CD4-positive, CD25-positive, alpha-beta regulatory T cell (primary cell): ENCODE results near the gene PDE6H. TPM values are rescaled to one million over a fixed set of nuclear protein-coding genes. Genes with fewer than 3 reads are reported as not detected.

Experiments
- ATAC-seq, 2 donors: fragments of 150-1000 bp; cut with Tn5 transposase; one replicate each; pipeline ENCODE4 v1.10.0; 2021; ENCODE audit warnings: low read depth in 2 of 2, moderate number of reproducible peaks in 2 of 2, moderate library complexity in 1 of 2
- DNase-seq, 3 donors: peaks; one replicate each; pipeline versions ENCODE4 v3.0.0 to v3.0.0-alpha.2; 2012 to 2022; ENCODE audit warnings: mixed read lengths in 1 of 3
- H3K27ac ChIP-seq: one replicate; pipeline ENCODE4 v1.7.0; 2013; ENCODE audit warnings: mild to moderate bottlenecking, low read length; ENCODE audit not compliant: insufficient read depth, poor library complexity, severe bottlenecking
- H3K27me3 ChIP-seq: one replicate; pipeline ENCODE4 v1.7.0; 2013; ENCODE audit warnings: low read length; ENCODE audit not compliant: control insufficient read depth, insufficient read depth
- H3K36me3 ChIP-seq: one replicate; pipeline ENCODE4 v1.7.0; 2013; ENCODE audit warnings: mild to moderate bottlenecking, low read length, moderate library complexity; ENCODE audit not compliant: control insufficient read depth, insufficient read depth
- H3K4me1 ChIP-seq: 2 replicates; pipeline ENCODE4 v1.7.0; 2013; ENCODE audit warnings: mild to moderate bottlenecking, low read length; ENCODE audit not compliant: insufficient read depth, control insufficient read depth, poor library complexity, severe bottlenecking
- H3K4me3 ChIP-seq: one replicate; pipeline ENCODE4 v1.7.0; 2013; ENCODE audit warnings: low read depth, mild to moderate bottlenecking, low read length, moderate library complexity
- H3K9me3 ChIP-seq, 2 experiments: 1 replicate in 1 of 2; 2 replicates in 1 of 2; pipeline ENCODE4 v1.7.0; 2013; ENCODE audit warnings: low read length in 2 of 2, mild to moderate bottlenecking in 1 of 2, moderate library complexity in 1 of 2; ENCODE audit not compliant: control insufficient read depth in 2 of 2
- H3K27ac Mint-ChIP-seq, 3 donors: one replicate each; pipeline ENCODE4 v1.8.0; 2020 to 2022; ENCODE audit warnings: mild to moderate bottlenecking in 3 of 3, mixed read lengths in 3 of 3, moderate library complexity in 2 of 3
- H3K27me3 Mint-ChIP-seq: one replicate; pipeline ENCODE4 v1.8.0; 2022; ENCODE audit warnings: mild to moderate bottlenecking, mixed read lengths
- H3K36me3 Mint-ChIP-seq: one replicate; pipeline ENCODE4 v1.8.0; 2020; ENCODE audit warnings: mixed read lengths
- H3K4me1 Mint-ChIP-seq, 4 donors: one replicate each; pipeline ENCODE4 v1.8.0; 2020 to 2022; ENCODE audit warnings: mixed read lengths in 4 of 4, mild to moderate bottlenecking in 1 of 4
- H3K4me3 Mint-ChIP-seq, 4 donors: one replicate each; pipeline ENCODE4 v1.8.0; 2020 to 2022; ENCODE audit warnings: mild to moderate bottlenecking in 4 of 4, mixed read lengths in 4 of 4, moderate library complexity in 3 of 4
- H3K9me3 Mint-ChIP-seq, 7 donors: one replicate each; pipeline ENCODE4 v1.8.0; 2020 to 2022; ENCODE audit warnings: mixed read lengths in 7 of 7, mild to moderate bottlenecking in 3 of 7, moderate library complexity in 2 of 7
- polyA plus RNA-seq, 4 donors: library from polyadenylated mRNA; unstranded; fragments of 300-500 nt; fragmentation: Illumina TruSeq; gene quantifications; one replicate each; pipeline ENCODE4 v1.2.3, GENCODE V29; 2021
- total RNA-seq: library from RNA; stranded (reverse); gene quantifications from one replicate; pipeline ENCODE4 v1.2.3, GENCODE V29; 2022

Gene PDE6H
- total and polyA plus RNA-seq, 5 donors from 2014 or later, result not detected

GRCh38 chr12:15005064-15005463 lies 32.2 kb downstream of the PDE6H start:
- Mint-ChIP-seq H3K4me3 (no peak overlapping the region), H3K36me3 (no peaks in the 10 kb centered on the region), H3K4me1 (no peaks in the 10 kb centered on the region), H3K27me3 (peaks cover 80% of the 10 kb centered on the region), H3K27ac (no peak overlapping the region), H3K9me3 (peaks cover 0 to 2% (median 0%) of the 10 kb centered on the region in 7 donors)
- Histone ChIP-seq H3K36me3 (no peaks in the 10 kb centered on the region), H3K27me3 (peaks cover 47% of the 10 kb centered on the region), H3K4me3 (no peak overlapping the region), H3K9me3 (no peaks in the 10 kb centered on the region), H3K4me1 (no peaks in the 10 kb centered on the region), H3K27ac (no peak overlapping the region)
- ATAC-seq, result no peak
- no peak for DNase-seq

GRCh38 chr12:15007551-15007950 lies 34.7 kb downstream of the PDE6H start:
- Mint-ChIP-seq H3K27ac (no peak overlapping the region), H3K36me3 (no peaks in the 10 kb centered on the region), H3K9me3 (peaks cover 0 to 2% (median 0%) of the 10 kb centered on the region in 7 donors), H3K27me3 (peaks cover 55% of the 10 kb centered on the region), H3K4me1 (no peaks in the 10 kb centered on the region), H3K4me3 (no peak overlapping the region)
- ATAC-seq, result no peak
- no peaks in the 10 kb centered on the region for H3K4me1 ChIP-seq
- no peak overlapping the region for H3K4me3 ChIP-seq
- DNase-seq, result no peak
- H3K27me3 ChIP-seq, result peaks cover 49% of the 10 kb centered on the region
- no peaks in the 10 kb centered on the region for H3K9me3 ChIP-seq
- H3K27ac ChIP-seq, result no peak overlapping the region
- no peaks in the 10 kb centered on the region for H3K36me3 ChIP-seq

GRCh38 chr12:15011162-15011561 lies 38.3 kb downstream of the PDE6H start:
- H3K4me3 ChIP-seq, result no peak overlapping the region
- peak in 1 of 3 donors; percentile 8 for DNase-seq
- no peak overlapping the region for H3K27ac Mint-ChIP-seq
- no peaks in the 10 kb centered on the region for H3K36me3 ChIP-seq
- no peak overlapping the region for H3K27ac ChIP-seq
- no peaks in the 10 kb centered on the region for H3K4me1 ChIP-seq
- ATAC-seq, result no peak
- H3K27me3 Mint-ChIP-seq, result peaks cover 25% of the 10 kb centered on the region
- H3K36me3 Mint-ChIP-seq, result no peaks in the 10 kb centered on the region
- no peaks in the 10 kb centered on the region for H3K9me3 ChIP-seq
- peaks cover 0 to 2% (median 0%) of the 10 kb centered on the region in 7 donors for H3K9me3 Mint-ChIP-seq
- H3K4me1 Mint-ChIP-seq, result no peaks in the 10 kb centered on the region
- H3K4me3 Mint-ChIP-seq, result no peak overlapping the region
- peaks cover 28% of the 10 kb centered on the region for H3K27me3 ChIP-seq

GRCh38 chr12:15013634-15014179 lies 40.9 kb downstream of the PDE6H start:
- H3K36me3 Mint-ChIP-seq, result no peaks in the 10 kb centered on the region
- no peak overlapping the region for H3K27ac ChIP-seq
- no peak overlapping the region for H3K27ac Mint-ChIP-seq
- no peaks in the 10 kb centered on the region for H3K4me1 Mint-ChIP-seq
- H3K4me3 Mint-ChIP-seq, result no peak overlapping the region
- H3K27me3 Mint-ChIP-seq, result peaks cover 18% of the 10 kb centered on the region
- peak in 1 of 3 donors; percentile 20 for DNase-seq
- ATAC-seq, result no peak
- H3K27me3 ChIP-seq, result peaks cover 15% of the 10 kb centered on the region
- H3K4me1 ChIP-seq, result no peaks in the 10 kb centered on the region
- peaks cover 0 to 5% (median 0%) of the 10 kb centered on the region in 7 donors for H3K9me3 Mint-ChIP-seq
- no peaks in the 10 kb centered on the region for H3K36me3 ChIP-seq
- H3K9me3 ChIP-seq, result no peaks in the 10 kb centered on the region
- no peak overlapping the region for H3K4me3 ChIP-seq

GRCh38 chr12:15014708-15015107 lies 41.9 kb downstream of the PDE6H start:
- Mint-ChIP-seq H3K4me3 (no peak overlapping the region), H3K4me1 (no peaks in the 10 kb centered on the region)

GRCh38 chr12:15015121-15015520 lies 42.3 kb downstream of the PDE6H start:
- H3K4me3 ChIP-seq, result no peak overlapping the region
- H3K27me3 Mint-ChIP-seq, result peaks cover 21% of the 10 kb centered on the region
- H3K4me1 ChIP-seq, result no peaks in the 10 kb centered on the region
- peaks cover 14% of the 10 kb centered on the region for H3K27me3 ChIP-seq
- H3K4me3 Mint-ChIP-seq, result no peak overlapping the region
- H3K4me1 Mint-ChIP-seq, result no peaks in the 10 kb centered on the region
- DNase-seq (no peak), ATAC-seq (no peak)
- H3K9me3 ChIP-seq, result no peaks in the 10 kb centered on the region
- no peaks in the 10 kb centered on the region for H3K36me3 Mint-ChIP-seq
- peaks cover 0 to 5% (median 0%) of the 10 kb centered on the region in 7 donors for H3K9me3 Mint-ChIP-seq
- H3K36me3 ChIP-seq, result no peaks in the 10 kb centered on the region
- no peak overlapping the region for H3K27ac ChIP-seq
- no peak overlapping the region for H3K27ac Mint-ChIP-seq

More at GRCh38 chr12:15014708-15015107, 41.9 kb downstream of the PDE6H start:
- ATAC-seq (no peak), DNase-seq (no peak)
- H3K9me3 Mint-ChIP-seq, result peaks cover 0 to 5% (median 0%) of the 10 kb centered on the region in 7 donors
- Histone ChIP-seq H3K27ac (no peak overlapping the region), H3K4me3 (no peak overlapping the region), H3K27me3 (peaks cover 16% of the 10 kb centered on the region), H3K9me3 (no peaks in the 10 kb centered on the region), H3K4me1 (no peaks in the 10 kb centered on the region), H3K36me3 (no peaks in the 10 kb centered on the region)
- H3K36me3 Mint-ChIP-seq, result no peaks in the 10 kb centered on the region
- H3K27me3 Mint-ChIP-seq, result peaks cover 20% of the 10 kb centered on the region
- H3K27ac Mint-ChIP-seq, result no peak overlapping the region

- Histone ChIP-seq H3K27ac (no peak overlapping the region), H3K9me3 (no peaks in the 10 kb centered on the region), H3K4me1 (no peaks in the 10 kb centered on the region), H3K4me3 (no peak overlapping the region), H3K27me3 (peaks cover 19% of the 10 kb centered on the region), H3K36me3 (no peaks in the 10 kb centered on the region)
- Mint-ChIP-seq H3K9me3 (peaks cover 0 to 5% (median under 1%) of the 10 kb centered on the region in 7 donors), H3K36me3 (no peaks in the 10 kb centered on the region), H3K27me3 (peaks cover 35% of the 10 kb centered on the region), H3K27ac (no peak overlapping the region), H3K4me3 (no peak overlapping the region), H3K4me1 (no peaks in the 10 kb centered on the region)
- ATAC-seq (no peak), DNase-seq (no peak)
These were observed 47.3 kb downstream of the PDE6H start for GRCh38 chr12:15020156-15020555.
